Left ventricle myocardium inferior (tissue), 1 donor: ENCODE measurements around the gene OLFML3. TPM values are rescaled to one million over a fixed set of nuclear protein-coding genes. Genes with fewer than 3 reads are reported as not detected.
"Not testable (repeated sequence)": the region's sequence is repeated elsewhere in the genome, so short reads cannot be mapped to it uniquely, and the experiment has no call there.

Source experiments
- DNase-seq: peaks from one replicate; pipeline ENCODE4 v3.0.0-alpha.2; 2020
- H3K27ac ChIP-seq: fragments of 200-600 bp; replicated peaks from 2 replicates; pipeline ENCODE4 v1.8.0; 2021
- H3K27me3 ChIP-seq: fragments of 200-600 bp; 2 replicates; pipeline ENCODE4 v1.8.0; 2021; ENCODE audit warnings: low read depth
- H3K36me3 ChIP-seq: fragments of 200-600 bp; 2 replicates; pipeline ENCODE4 v1.8.0; 2021
- H3K4me1 ChIP-seq: fragments of 200-600 bp; 2 replicates; pipeline ENCODE4 v1.8.0; 2021
- H3K4me3 ChIP-seq: fragments of 200-600 bp; 2 replicates; pipeline ENCODE4 v1.8.0; 2021; ENCODE audit warnings: mild to moderate bottlenecking, moderate library complexity
- H3K9me3 ChIP-seq: fragments of 200-600 bp; replicated peaks from 2 replicates; pipeline ENCODE4 v1.8.0; 2021
- intact Hi-C: fragments of 100-400 bp; cut with micrococcal nuclease; formaldehyde crosslinking; loops from one replicate; pipeline ENCODE4 v1.11.0; 2022
- total RNA-seq: library from RNA; stranded (reverse); fragmentation: NEBNext Ultra II Directional; extraction: Animal tissue kit (Norgen Biotek cat#: 25700); gene quantifications from one replicate; pipeline ENCODE4 v1.2.1, GENCODE V29; 2021
- TF ChIP-seq, protein P1 (sequence below): fragments of 200-600 bp; IDR thresholded peaks from 2 replicates; pipeline ENCODE4 v1.8.0; 2021; ENCODE audit warnings: antibody characterized with exemption, mild to moderate bottlenecking, borderline replicate concordance
- donor health status: DM: no; HTN: yes; CAD: no; lungs with severe emphysema.

Gene OLFML3
- total RNA-seq, 1 donor from 2014 or later, result 14.3 TPM

- Histone ChIP-seq H3K36me3 (no peaks in the 10 kb centered on the region), H3K9me3 (peaks cover 13% of the 10 kb centered on the region), H3K27me3 (peaks cover 19% of the 10 kb centered on the region), H3K4me3 (no peak overlapping the region), H3K4me1 (peaks cover 11% of the 10 kb centered on the region), H3K27ac (no peak overlapping the region)
- TF ChIP-seq, protein P1, sequence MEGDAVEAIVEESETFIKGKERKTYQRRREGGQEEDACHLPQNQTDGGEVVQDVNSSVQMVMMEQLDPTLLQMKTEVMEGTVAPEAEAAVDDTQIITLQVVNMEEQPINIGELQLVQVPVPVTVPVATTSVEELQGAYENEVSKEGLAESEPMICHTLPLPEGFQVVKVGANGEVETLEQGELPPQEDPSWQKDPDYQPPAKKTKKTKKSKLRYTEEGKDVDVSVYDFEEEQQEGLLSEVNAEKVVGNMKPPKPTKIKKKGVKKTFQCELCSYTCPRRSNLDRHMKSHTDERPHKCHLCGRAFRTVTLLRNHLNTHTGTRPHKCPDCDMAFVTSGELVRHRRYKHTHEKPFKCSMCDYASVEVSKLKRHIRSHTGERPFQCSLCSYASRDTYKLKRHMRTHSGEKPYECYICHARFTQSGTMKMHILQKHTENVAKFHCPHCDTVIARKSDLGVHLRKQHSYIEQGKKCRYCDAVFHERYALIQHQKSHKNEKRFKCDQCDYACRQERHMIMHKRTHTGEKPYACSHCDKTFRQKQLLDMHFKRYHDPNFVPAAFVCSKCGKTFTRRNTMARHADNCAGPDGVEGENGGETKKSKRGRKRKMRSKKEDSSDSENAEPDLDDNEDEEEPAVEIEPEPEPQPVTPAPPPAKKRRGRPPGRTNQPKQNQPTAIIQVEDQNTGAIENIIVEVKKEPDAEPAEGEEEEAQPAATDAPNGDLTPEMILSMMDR, result no peak
- intact Hi-C loops, result no loop called here
- DNase-seq, result no peak
Observed at GRCh38 chr1:114000406-114000805, 21.1 kb downstream of the OLFML3 start.

- no peak for DNase-seq
- Histone ChIP-seq H3K36me3 (no peaks in the 10 kb centered on the region), H3K9me3 (no peaks in the 10 kb centered on the region), H3K4me3 (no peak overlapping the region), H3K4me1 (peaks cover 11% of the 10 kb centered on the region), H3K27ac (peak overlapping the region; percentile 40), H3K27me3 (peaks cover 19% of the 10 kb centered on the region)
- TF ChIP-seq, protein P1, result no peak
- intact Hi-C loops, result no loop called here
Observed at GRCh38 chr1:114002492-114003239, 23.4 kb downstream of the OLFML3 start.

GRCh38 chr1:114003431-114003830 is 24.2 kb downstream of the OLFML3 start:
- H3K4me3 ChIP-seq, result no peak overlapping the region
- no peak for DNase-seq
- no peaks in the 10 kb centered on the region for H3K9me3 ChIP-seq
- TF ChIP-seq, protein P1, result no peak
- H3K27me3 ChIP-seq, result peaks cover 19% of the 10 kb centered on the region
- H3K36me3 ChIP-seq, result no peaks in the 10 kb centered on the region
- peak overlapping the region; percentile 40 for H3K27ac ChIP-seq
- intact Hi-C loops, result no loop called here
- H3K4me1 ChIP-seq, result peaks cover 11% of the 10 kb centered on the region

DNA sequence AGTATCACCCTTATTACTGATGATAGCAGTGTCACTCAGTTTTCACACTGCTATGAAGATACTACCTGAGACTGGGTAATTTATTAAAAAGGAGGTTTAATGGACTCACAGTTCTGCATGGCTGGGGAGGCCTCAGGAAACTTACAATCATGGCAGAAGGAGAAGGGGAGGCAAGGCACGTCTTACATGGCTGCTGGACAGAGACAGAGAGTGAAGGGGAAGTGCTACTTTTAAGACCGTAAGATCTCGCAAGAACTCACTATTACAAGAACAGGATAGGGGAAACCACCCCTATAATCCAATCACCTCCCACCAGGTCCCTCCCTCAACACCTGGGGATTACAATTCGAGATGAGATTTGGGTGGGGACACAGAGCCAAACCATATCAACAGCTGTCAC is 27.6 kb downstream of the OLFML3 start:
- H3K4me3 ChIP-seq, H3K27ac ChIP-seq, H3K9me3 ChIP-seq, H3K36me3 ChIP-seq, intact Hi-C loops, DNase-seq: not testable (repeated sequence)
- peaks cover 11% of the 10 kb centered on the region for H3K4me1 ChIP-seq
- peaks cover 15% of the 10 kb centered on the region for H3K27me3 ChIP-seq

GRCh38 chr1:114008480-114008941 is 29.2 kb downstream of the OLFML3 start:
- TF ChIP-seq, protein P1, result no peak
- Histone ChIP-seq H3K9me3 (no peaks in the 10 kb centered on the region), H3K27me3 (peaks cover 18% of the 10 kb centered on the region), H3K4me1 (peaks cover 6% of the 10 kb centered on the region), H3K4me3 (no peak overlapping the region), H3K36me3 (no peaks in the 10 kb centered on the region), H3K27ac (no peak overlapping the region)
- intact Hi-C loops, result no loop called here
- DNase-seq, result no peak

GRCh38 chr1:114008993-114009392 is 29.7 kb downstream of the OLFML3 start:
- Histone ChIP-seq H3K9me3 (no peaks in the 10 kb centered on the region), H3K36me3 (no peaks in the 10 kb centered on the region), H3K4me3 (no peak overlapping the region), H3K4me1 (peaks cover under 1% of the 10 kb centered on the region), H3K27ac (no peak overlapping the region), H3K27me3 (peaks cover 23% of the 10 kb centered on the region)
- intact Hi-C loops, result no loop called here
- no peak for DNase-seq
- TF ChIP-seq, protein P1, result no peak
